Activated CD4-positive, CD25-positive, alpha-beta regulatory T cell treated with anti-CD3 and anti-CD28 coated beads, Interleukin-2, amount 50 U/mL, for 24 hours (primary cell): ENCODE measurements around the gene NDFIP2.

Source experiments
- ATAC-seq, 2 donors: fragments of 150-1000 bp; cut with Tn5 transposase; one replicate each; pipeline ENCODE4 v1.10.0; 2021; ENCODE audit warnings: mild to moderate bottlenecking in 1 of 2, moderate library complexity in 1 of 2

The NDFIP2 gene

GRCh38 chr13:79602936-79603335 lies 122.0 kb downstream of the NDFIP2 start:
- no peak for ATAC-seq

GRCh38 chr13:79604752-79605151 lies 123.8 kb downstream of the NDFIP2 start:
- no peak for ATAC-seq
